CD14-positive monocyte (primary cell): ENCODE results near the gene LCN9. TPM values are rescaled to one million over a fixed set of nuclear protein-coding genes. Genes with fewer than 3 reads are reported as not detected.
A peak's percentile ranks its signal among the peaks of the same experiment; 100 is the strongest.

Experiments used
- DNase-seq, 3 donors: peaks; one replicate each; pipeline ENCODE4 v3.0.0-alpha.2; 2011 to 2022
- H2AFZ ChIP-seq: 2 replicates; pipeline ENCODE4 v1.6.0; 2012; ENCODE audit warnings: mild to moderate bottlenecking, low read depth, low read length, inconsistent platforms; ENCODE audit not compliant: insufficient read depth, poor library complexity, severe bottlenecking
- H3K27ac ChIP-seq, 2 donors: 1 replicate in 1 of 2; 2 replicates in 1 of 2; pipeline ENCODE4 v1.5.1; 2012 to 2013; ENCODE audit warnings: low read length in 2 of 2, control low read depth in 1 of 2, inconsistent platforms in 1 of 2, low read depth in 1 of 2, mild to moderate bottlenecking in 1 of 2
- H3K27me3 ChIP-seq, 2 donors: one replicate each; pipeline versions ENCODE4 v1.6.0 to v1.6.1; 2011 to 2013; ENCODE audit warnings: low read length in 2 of 2; ENCODE audit not compliant: control insufficient read depth in 2 of 2, insufficient read depth in 2 of 2
- H3K36me3 ChIP-seq, 2 donors: replicated peaks in 1 of 2; 1 replicate in 1 of 2; 2 replicates in 1 of 2; pipeline versions ENCODE4 v1.5.1 to v1.6.1; 2012 to 2013; ENCODE audit warnings: low read length in 2 of 2, control low read depth in 1 of 2, inconsistent platforms in 1 of 2, mild to moderate bottlenecking in 1 of 2; ENCODE audit not compliant: insufficient read depth in 2 of 2, control insufficient read depth in 1 of 2
- H3K4me1 ChIP-seq, 2 donors: 1 replicate in 1 of 2; 2 replicates in 1 of 2; pipeline versions ENCODE4 v1.5.1 to v1.6.1; 2012 to 2013; ENCODE audit warnings: low read length in 2 of 2, control low read depth in 1 of 2, inconsistent platforms in 1 of 2, mild to moderate bottlenecking in 1 of 2, moderate library complexity in 1 of 2; ENCODE audit not compliant: insufficient read depth in 2 of 2, control insufficient read depth in 1 of 2
- H3K4me2 ChIP-seq: replicated peaks from 2 replicates; pipeline ENCODE3; 2012; ENCODE audit warnings: low read length, moderate library complexity, mild to moderate bottlenecking; ENCODE audit not compliant: poor library complexity, severe bottlenecking; ENCODE audit errors: extremely low read depth
- H3K4me3 ChIP-seq, 3 experiments: fragments of 200-600 bp in 1 of 3; sonication (generic) in 1 of 3; replicated peaks in 1 of 3; 1 replicate in 2 of 3; 2 replicates in 1 of 3; pipeline ENCODE4 v1.5.1; 2011 to 2013; ENCODE audit warnings: low read length in 3 of 3, mild to moderate bottlenecking in 3 of 3, control low read depth in 2 of 3, low read depth in 2 of 3, inconsistent platforms in 1 of 3, moderate library complexity in 1 of 3
- H3K79me2 ChIP-seq: 2 replicates; pipeline ENCODE4 v1.6.0; 2012; ENCODE audit warnings: mild to moderate bottlenecking, control low read depth, inconsistent platforms, low read length, moderate library complexity; ENCODE audit not compliant: insufficient read depth
- H3K9ac ChIP-seq: 2 replicates; pipeline ENCODE4 v1.6.0; 2017; ENCODE audit warnings: low read length, mild to moderate bottlenecking; ENCODE audit not compliant: insufficient read depth, poor library complexity, severe bottlenecking
- H3K9me3 ChIP-seq, 2 donors: replicated peaks in 1 of 2; 1 replicate in 1 of 2; 2 replicates in 1 of 2; pipeline versions ENCODE4 v1.5.1 to v1.6.1; 2012 to 2013; ENCODE audit warnings: low read length in 2 of 2, control low read depth in 1 of 2; ENCODE audit not compliant: control insufficient read depth in 1 of 2, insufficient read depth in 1 of 2
- H4K20me1 ChIP-seq: 2 replicates; pipeline ENCODE4 v1.6.0; 2012; ENCODE audit warnings: mild to moderate bottlenecking, low read length, control low read depth, moderate library complexity; ENCODE audit not compliant: insufficient read depth
- H3K27ac Mint-ChIP-seq, 7 donors: one replicate each; pipeline ENCODE4 v1.8.0; 2020; ENCODE audit warnings: mild to moderate bottlenecking in 7 of 7, mixed read lengths in 7 of 7, moderate library complexity in 6 of 7, inconsistent platforms in 2 of 7
- H3K27me3 Mint-ChIP-seq, 3 donors: one replicate each; pipeline ENCODE4 v1.8.0; 2021 to 2022; ENCODE audit warnings: low read depth in 3 of 3, mild to moderate bottlenecking in 3 of 3, mixed read lengths in 3 of 3, moderate library complexity in 3 of 3, inconsistent platforms in 1 of 3
- H3K36me3 Mint-ChIP-seq, 2 donors: one replicate each; pipeline ENCODE4 v1.8.0; 2020; ENCODE audit warnings: mixed read lengths in 2 of 2, inconsistent platforms in 1 of 2, mild to moderate bottlenecking in 1 of 2
- H3K4me1 Mint-ChIP-seq: one replicate; pipeline ENCODE4 v1.8.0; 2020; ENCODE audit warnings: mild to moderate bottlenecking, mixed read lengths
- H3K4me3 Mint-ChIP-seq, 2 donors: one replicate each; pipeline ENCODE4 v1.8.0; 2020; ENCODE audit warnings: mild to moderate bottlenecking in 2 of 2, mixed read lengths in 2 of 2, moderate library complexity in 1 of 2
- H3K9me3 Mint-ChIP-seq, 7 donors: one replicate each; pipeline ENCODE4 v1.8.0; 2020 to 2022; ENCODE audit warnings: mixed read lengths in 7 of 7, mild to moderate bottlenecking in 6 of 7, moderate library complexity in 6 of 7, inconsistent platforms in 2 of 7
- CTCF ChIP-seq: fragments of 200-600 bp; IDR thresholded peaks from one replicate; pipeline ENCODE4 v1.8.0; 2022; ENCODE audit warnings: antibody characterized with exemption, mild to moderate bottlenecking
- WGBS: methylation state at CpG from one replicate; pipeline ENCODE4 v1.1.5; 2013; ENCODE audit warnings: missing lambda C conversion rate; ENCODE audit not compliant: insufficient coverage; 5-methylcytosine and 5-hydroxymethylcytosine counted together
- intact Hi-C, 2 donors: fragments of 100-400 bp; cut with micrococcal nuclease; formaldehyde crosslinking; loops; one replicate each; pipeline versions ENCODE4 v1.15.0 to v1.15.1; 2023
- polyA plus RNA-seq, 3 donors: library from polyadenylated mRNA; depleted of rRNA in 1 of 3; unstranded in 2 of 3; stranded (reverse) in 1 of 3; fragments of 300-500 nt in 2 of 3; fragments of >200 nt in 1 of 3; fragmentation: Illumina TruSeq in 2 of 3; gene quantifications; 1 replicate in 2 of 3; 2 replicates in 1 of 3; pipeline ENCODE4 v1.2.3, GENCODE V29; 2012 to 2021

LCN9 gene
- polyA plus RNA-seq, 3 donors: not detected

- no peaks in the 10 kb centered on the region for H3K4me1 ChIP-seq
- H3K27ac ChIP-seq: no peak overlapping the region
- no peak for DNase-seq
- H3K4me3 ChIP-seq: no peak overlapping the region
- TF ChIP-seq CTCF: no peak
- H3K79me2 ChIP-seq: no peaks in the 10 kb centered on the region
- H3K27me3 ChIP-seq: peaks cover 0 to 8% of the 10 kb centered on the region in 2 donors
- no peaks in the 10 kb centered on the region for H3K9me3 ChIP-seq
- intact Hi-C loops: loop anchor here in 1 of 2 donors (10.0 kb wide), 1 partner anchor 417 kb away; no protein-coding TSS in a partner anchor
- Mint-ChIP-seq H3K4me3 (no peak overlapping the region), H3K36me3 (no peaks in the 10 kb centered on the region), H3K4me1 (no peaks in the 10 kb centered on the region), H3K27ac (no peak overlapping the region), H3K27me3 (peaks cover 5 to 19% (median 8%) of the 10 kb centered on the region in 3 donors), H3K9me3 (no peaks in the 10 kb centered on the region)
- 73% methylated on average over 19 of the region's 23 CpGs for WGBS
- no peak overlapping the region for H3K9ac ChIP-seq
- no peak overlapping the region for H3K4me2 ChIP-seq
- H4K20me1 ChIP-seq: no peaks in the 10 kb centered on the region
- no peaks in the 10 kb centered on the region for H3K36me3 ChIP-seq
- no peak overlapping the region for H2AFZ ChIP-seq
These were observed 44.4 kb downstream of the LCN9 start for GRCh38 chr9:135707252-135708138.

- TF ChIP-seq CTCF: no peak
- Mint-ChIP-seq H3K4me1 (no peaks in the 10 kb centered on the region), H3K36me3 (no peaks in the 10 kb centered on the region), H3K9me3 (no peaks in the 10 kb centered on the region), H3K27ac (peak overlapping the region in 1 of 7 donors; percentile 3), H3K27me3 (peaks cover 8 to 20% (median 9%) of the 10 kb centered on the region in 3 donors), H3K4me3 (no peak overlapping the region)
- H3K4me2 ChIP-seq: no peak overlapping the region
- no peaks in the 10 kb centered on the region for H3K9me3 ChIP-seq
- no peak overlapping the region for H3K27ac ChIP-seq
- H3K4me3 ChIP-seq: no peak overlapping the region
- intact Hi-C loops: loop anchor here in 1 of 2 donors (10.0 kb wide), 1 partner anchor 417 kb away; no protein-coding TSS in a partner anchor
- no peak for DNase-seq
- H2AFZ ChIP-seq: no peak overlapping the region
- H3K4me1 ChIP-seq: no peaks in the 10 kb centered on the region
- H3K27me3 ChIP-seq: peaks cover 0 to 9% of the 10 kb centered on the region in 2 donors
- no peaks in the 10 kb centered on the region for H4K20me1 ChIP-seq
- H3K79me2 ChIP-seq: no peaks in the 10 kb centered on the region
- no peaks in the 10 kb centered on the region for H3K36me3 ChIP-seq
- no peak overlapping the region for H3K9ac ChIP-seq
- WGBS: no CpG with 5 or more reads among the region's 4 CpGs
These were observed 45.1 kb downstream of the LCN9 start for GRCh38 chr9:135708164-135708563.
